Stimulated activated CD4-positive, alpha-beta T cell treated with anti-CD3 and anti-CD28 coated beads, Interleukin-12 subunit alpha, Interleukin-12 subunit beta, amount 100 ng/mL, for 4 hours (primary cell): Measurements from ENCODE around the gene RNF2.
"Not testable (repeated sequence)": the region's sequence is repeated elsewhere in the genome, so short reads cannot be mapped to it uniquely, and the experiment has no call there.

Experiments used
- DNase-seq: peaks from one replicate; pipeline ENCODE4 v3.0.0-alpha.2; 2020

The RNF2 gene

DNA sequence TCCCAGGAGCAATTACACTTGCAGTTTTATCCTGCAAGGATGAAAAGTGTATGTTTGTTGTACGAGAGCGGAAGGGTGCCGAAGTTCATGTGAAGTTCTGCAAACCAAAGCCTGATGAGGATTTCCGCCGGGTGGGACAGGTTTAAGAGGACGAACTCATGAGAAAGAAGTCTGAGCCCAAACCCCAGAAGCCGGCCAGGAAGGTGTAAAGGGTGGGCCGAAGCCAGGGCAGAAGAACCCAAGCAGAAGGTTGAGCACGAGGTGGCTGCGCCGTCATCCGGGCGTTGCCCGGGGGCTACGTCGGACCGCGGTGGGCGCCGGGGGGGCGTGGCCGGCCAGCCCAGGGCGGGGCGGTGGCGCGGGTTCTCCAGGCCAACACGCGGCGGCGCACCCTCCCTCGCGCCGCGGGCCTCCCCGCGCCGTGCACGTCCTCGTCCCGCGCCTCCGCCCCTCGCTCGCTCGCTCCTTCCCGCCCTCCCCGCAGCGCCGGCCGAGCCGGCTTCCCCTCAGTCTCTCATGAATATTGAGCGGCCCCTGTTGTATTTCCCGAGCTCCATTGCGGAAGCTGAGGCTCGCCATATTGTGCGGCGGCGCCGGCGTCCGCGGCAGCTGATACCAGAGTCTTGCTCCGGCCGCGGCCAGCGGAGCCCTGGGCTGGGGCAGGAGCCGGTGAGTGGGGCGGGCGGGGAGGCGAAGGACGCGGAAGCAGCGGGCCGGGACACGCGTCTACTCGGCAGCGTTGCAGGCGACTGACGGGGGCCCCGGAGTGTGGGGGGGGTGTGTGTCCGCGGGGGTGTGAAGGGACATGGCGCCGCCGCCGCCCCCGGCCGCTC is at the start of gene RNF2:
RNF2 (plus strand) TSS at position 578 of the 833 bp plus-strand sequence. CDS start 41,996 bp downstream, outside the sequence.
- DNase-seq = peak; percentile 73

DNA sequence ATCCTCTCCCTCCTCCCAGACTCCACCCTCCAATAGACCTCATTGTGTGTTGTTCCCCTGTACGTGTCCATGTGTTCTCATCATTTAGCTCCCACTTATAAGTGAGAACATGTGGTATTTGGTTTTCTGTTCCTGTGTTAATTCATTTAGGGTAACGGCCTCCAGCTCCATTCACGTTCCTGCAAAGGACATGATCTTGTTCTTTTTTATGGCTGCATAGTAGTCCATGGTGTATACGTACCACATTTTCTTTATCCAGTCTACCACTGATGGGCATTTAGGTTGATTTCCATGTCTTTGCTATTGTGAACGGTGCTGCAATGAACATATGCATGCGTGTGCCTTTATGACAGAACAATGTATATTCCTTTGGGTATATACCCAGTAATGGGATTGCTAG is 45.4 kb upstream of the RNF2 start:
- DNase-seq = not testable (repeated sequence)

DNA sequence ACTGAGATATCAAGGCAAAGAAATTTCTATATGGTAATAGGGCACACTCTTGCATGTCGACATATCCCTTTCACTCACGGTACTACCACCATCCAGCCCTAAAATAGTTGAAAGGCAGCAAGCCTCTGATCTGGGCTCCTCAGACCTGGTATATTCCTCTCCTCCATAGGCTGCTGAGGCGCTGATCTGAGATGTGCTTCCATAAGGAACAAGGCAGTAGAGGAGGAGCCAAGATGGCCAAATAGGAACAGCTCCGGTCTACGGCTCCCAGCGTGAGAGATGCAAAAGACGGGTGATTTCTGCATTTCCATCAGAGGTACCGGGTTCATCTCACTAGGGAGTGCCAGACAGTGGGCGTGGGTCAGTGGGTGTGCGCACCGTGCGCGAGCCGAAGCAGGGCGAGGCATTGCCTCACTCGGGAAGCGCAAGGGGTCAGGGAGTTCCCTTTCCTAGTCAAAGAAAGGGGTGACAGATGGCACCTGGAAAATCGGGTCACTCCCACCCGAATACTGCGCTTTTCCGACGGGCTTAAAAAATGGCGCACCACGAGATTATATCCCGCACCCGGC is 44.0 kb upstream of the RNF2 start:
- not testable (repeated sequence) for DNase-seq

DNA sequence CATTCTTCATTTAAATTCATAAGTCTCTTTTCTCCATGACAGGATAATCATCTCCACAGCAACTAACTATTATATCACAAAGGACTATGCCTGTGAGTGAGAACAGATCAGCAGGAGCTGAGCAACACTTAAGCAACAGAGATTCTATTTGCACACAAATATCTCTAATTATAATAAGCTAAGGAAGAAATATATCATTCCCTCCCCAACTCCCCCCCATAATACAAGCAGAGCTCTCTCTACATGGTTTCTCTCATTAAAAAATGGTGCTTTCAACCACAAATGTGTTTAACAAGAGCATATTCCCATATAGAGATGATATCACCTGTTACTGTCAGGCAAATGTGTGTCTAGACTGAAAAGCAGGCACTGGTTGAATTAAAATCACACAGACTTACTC is 36.5 kb upstream of the RNF2 start:
- DNase-seq = no peak

DNA sequence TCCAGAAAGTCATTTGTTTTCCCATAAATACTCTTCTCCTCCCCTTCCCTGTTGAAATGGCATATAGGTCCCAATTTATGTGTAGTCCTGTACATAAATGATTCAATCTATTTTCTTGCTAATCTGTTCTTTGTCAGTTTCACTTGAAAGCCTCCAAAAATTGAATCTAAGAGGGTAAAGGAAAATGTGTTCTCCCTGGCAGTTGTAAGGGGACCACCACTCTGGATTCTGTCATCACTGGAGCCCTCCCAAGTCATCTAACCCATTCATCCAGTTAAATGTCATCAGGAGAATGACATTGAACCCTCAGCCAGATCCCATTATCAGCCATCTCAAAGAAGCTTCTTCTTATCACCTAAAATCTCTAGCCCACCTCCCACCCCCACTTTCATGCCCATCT is 35.0 kb upstream of the RNF2 start:
- no peak for DNase-seq

DNA sequence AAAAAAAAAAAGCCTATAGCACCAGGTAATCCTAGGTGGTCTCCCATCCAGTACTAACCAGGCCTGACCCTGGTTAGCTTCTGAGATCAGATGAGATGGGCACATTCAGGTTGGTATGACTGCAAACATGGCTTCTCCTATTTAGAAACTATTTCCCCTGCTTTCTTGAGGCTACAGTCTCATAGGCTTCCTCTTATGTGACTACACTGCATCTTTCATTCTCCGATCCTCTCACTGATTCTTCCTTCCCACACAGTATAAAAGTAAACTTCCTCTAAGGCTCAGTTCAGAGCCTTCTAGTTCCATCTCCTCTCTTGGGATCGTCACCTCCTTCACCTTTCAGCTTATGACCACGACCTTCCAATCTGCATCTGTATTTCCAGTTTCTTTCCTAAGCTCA is 30.4 kb upstream of the RNF2 start:
- DNase-seq = no peak

DNA sequence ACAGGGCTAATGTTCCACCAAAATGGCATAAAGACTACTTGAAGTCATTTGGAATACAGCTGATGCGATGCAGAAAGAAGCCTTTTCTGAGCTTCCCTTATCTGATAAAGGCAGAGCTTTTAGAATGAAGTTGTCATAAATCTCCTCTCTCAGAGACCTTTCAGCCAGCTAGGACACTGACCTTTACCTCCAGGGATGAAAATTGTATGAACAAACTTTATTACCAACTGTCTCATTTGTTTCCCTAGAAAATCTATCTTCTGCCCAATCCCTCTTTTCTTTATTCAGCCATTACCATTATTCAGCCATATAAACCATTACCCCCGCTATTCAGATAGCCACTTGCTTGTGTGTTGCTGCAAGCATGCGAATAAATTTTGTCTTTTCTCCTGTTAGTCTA is 29.7 kb upstream of the RNF2 start:
- DNase-seq = no peak

DNA sequence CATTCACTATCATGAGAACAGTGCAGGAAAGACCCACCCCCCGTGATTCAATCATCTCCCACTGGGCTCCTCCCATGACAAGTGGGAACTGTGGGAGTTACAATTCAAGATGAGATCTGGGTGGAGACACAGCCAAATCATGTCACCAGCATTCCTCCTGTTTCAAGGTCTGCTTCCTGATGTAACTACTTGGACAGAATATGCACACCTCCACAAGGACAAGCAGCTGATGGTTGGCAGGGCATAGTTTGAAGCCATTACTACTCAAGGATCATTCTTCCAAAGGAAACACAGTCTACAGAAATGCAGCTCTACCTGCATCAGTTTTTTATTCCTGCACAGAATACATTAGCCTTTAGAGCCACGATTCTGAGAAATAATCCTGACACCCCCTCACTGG is 28.5 kb upstream of the RNF2 start:
- no peak for DNase-seq

DNA sequence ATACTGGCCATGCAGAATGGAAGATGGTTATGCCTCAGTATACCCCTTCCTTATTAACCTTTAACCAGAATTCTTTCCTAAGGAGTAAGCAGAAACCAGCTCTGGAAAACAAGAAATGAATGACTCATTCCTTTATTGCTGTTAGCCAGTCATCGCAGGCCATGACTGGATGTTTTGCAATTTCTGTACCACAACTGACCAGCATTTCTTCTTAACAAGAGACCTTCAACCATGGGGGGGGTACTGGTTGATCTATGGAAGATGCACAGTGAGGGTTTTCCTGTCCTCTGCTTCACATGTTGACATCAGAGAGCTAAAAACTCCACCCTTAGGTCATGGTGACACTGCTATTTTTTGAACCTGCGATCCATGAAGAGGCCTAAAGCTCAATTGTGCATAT is 28.0 kb upstream of the RNF2 start:
- DNase-seq = no peak

DNA sequence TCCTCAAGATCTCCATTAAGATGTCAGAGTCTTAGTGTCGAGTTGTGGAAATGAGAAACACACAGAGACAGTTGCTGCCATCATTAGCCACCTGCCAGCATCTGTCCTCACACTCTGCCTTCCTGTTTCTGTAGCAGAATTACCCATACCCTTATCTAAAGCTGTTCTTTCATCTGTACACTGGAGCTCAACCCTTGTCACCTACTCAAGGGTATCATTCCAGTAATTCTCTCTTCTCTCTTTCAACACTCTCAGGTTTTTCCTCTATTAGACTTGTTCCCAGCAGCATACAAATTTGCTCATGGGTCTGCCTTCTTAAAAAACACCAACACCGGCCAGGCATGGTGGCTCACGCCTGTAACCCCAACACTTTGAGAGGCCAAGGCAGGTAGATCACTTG is 27.4 kb upstream of the RNF2 start:
- DNase-seq = no peak

DNA sequence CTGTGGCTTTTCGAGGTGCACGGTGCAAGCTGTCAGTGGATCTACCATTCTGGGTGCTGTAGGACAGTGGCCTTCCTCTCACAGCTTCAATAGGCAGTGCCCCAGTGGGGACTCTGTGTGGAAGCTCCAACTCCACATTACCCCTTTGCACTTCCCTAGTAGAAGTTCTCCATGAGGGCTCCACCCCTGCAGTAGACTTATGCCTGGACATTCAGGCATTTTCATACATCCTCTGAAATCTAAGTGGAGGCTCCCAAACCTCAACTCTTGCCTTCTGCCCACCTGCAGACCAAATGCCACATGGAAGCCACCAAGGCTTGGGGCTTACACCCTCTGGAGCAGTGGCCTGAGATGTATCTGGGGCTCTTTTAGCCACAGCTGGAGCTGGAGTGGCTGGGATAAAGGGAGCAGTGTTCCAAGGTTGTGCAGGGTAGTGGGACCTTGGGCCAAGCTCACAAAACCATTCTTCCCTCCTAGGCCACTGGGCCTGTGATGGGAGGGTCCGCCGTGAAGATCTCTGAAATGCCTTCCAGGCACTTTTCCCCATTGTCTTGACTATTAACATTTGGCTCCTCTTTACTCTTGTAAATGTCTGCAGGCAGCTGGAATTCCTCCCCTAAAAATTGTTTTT is 18.0 kb upstream of the RNF2 start:
- DNase-seq = no peak

DNA sequence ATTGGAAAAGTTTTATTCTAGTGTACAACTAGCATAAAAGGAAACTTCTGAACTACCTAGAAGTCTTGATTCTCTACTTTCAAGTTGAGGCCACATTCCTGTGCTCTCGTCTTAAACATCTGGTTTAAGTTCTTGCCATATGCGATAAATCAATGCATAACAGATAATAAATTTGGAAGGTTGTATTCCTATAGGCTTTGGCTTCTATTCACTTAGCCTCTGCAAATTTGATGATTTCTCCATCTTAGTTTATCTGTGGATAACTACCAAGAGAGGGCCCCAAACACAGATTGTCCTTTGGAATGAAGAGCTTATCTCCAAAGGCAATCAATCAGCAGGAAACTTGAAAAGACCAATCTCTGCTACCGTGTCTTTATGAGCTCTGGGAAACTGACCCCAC is 11.7 kb upstream of the RNF2 start:
- DNase-seq = no peak

DNA sequence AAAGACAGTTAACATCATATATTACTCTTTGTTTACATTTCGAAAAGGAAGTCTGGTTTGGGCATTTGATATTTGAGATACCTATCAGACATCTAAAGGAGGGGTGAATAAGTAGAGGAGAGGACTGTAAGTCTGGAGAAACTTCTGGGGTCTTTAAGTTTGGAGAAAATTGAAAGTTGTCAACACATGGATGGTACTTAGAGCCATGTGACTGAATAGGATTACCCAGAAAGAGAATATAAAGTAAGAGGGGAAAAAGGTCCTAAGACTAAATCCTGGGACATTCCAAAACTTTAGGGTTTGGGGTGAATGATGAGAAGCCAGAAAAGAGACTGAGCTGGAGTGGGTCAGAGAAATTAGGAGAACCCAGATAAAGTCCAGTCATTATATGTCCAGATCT is 10.1 kb upstream of the RNF2 start:
- DNase-seq = no peak

DNA sequence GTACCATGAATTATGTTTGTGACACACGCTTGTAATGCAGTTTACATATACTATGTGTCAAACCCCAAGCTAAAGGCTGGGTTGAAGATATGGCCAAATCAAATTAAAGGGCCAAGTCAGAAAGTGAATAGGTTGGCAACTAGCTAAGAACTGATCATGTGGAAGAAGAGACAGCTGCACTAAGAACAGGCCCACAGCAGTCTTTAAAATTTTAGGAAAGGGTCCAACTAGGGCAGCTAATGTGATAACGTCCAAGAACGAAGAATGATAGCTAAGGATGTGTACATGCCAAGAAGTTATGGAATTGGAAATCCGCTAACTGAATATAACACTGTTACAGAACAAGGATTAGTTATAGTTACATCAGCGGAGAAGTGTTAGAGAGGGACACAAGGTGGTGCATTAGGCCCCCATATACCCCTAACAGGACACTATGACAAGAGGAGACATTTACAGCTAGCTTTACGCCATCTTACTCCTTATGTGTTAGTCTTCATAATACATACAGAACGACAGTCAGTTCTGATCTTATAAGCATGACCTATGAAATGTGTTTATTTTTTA is 6.5 kb upstream of the RNF2 start:
- no peak for DNase-seq

DNA sequence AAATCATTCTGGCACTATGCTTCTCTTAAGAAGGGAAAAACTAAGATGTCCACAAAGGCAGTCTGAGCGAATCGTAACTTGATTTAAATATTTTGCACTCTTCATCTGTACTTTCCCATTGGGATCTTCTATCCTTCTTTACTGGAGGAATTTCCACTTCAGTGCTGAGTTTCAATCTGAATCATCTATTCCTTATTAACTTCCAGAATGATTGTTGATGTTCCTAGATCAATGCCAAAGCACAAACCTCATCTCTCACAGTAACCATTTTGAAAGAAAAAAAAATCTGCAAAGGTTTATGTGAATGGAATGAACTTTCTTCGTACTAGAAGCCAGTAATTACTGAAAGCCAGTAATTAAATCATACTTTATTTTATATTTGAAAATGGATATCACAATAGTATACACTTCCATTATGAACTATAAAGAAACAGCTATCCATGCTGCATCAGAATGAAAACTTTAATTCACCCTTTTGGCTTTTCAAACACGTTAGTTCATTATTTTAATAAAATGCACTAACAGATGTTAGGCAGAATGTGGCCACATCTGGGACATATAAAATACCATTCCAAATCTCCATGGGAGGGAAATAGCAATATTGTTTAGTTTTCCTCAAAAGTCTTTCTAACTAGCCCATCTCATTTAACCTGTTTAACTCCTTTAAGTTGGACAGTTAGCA is 5.5 kb upstream of the RNF2 start:
- no peak for DNase-seq

DNA sequence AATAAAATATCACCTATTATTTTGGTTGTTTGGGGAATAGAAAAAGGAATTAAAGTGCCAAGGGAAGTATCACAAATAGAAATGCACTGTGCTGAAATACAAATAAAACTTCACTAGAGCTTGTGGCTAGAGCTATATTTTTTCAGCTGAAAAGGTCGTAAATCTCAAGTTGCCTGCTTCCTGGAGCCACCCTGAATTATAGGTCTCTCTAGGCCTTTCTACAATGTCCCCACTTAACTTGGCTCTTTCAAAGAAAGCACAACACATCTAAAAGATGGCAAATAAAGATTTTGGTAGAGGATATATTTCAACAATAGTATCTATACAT is 5.0 kb upstream of the RNF2 start:
- DNase-seq = no peak

DNA sequence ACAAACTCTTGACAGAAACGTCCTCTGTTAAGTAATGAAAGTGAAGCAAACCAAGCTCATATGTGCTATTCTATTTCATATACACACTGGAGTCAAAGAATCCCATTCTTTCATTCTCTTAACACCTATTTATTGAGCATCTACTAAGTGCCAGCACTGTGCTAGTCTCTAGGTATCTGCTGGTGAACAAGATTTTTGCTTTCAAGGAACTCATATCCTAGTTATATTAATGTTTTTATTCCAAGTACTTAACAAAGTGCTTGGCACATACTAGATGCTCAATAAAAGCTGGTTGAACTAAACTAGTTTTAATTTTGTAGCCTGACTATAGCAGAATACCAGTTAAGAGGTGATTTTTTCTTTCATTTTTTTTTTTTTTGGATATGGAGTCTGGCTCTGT is 3.6 kb upstream of the RNF2 start:
- no peak for DNase-seq

DNA sequence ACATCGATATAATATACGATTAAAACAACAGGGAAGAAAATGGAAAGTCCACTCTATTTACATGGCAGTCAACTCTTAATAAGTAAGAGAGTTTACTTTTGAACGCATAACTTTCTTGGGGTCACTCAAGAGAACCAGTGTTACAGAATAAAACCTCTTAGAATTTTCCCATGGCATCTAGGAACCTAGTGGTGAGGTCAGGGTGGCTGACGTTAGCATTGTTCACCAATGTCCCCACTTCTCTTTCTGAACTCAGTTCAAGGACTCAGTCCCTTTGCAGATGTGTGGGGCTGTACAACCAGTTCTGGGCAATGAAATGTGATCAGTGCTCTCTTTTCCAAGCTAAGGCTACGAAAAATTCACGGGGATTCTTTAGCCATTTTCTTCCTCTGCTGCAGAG is 2.6 kb upstream of the RNF2 start:
- no peak for DNase-seq

DNA sequence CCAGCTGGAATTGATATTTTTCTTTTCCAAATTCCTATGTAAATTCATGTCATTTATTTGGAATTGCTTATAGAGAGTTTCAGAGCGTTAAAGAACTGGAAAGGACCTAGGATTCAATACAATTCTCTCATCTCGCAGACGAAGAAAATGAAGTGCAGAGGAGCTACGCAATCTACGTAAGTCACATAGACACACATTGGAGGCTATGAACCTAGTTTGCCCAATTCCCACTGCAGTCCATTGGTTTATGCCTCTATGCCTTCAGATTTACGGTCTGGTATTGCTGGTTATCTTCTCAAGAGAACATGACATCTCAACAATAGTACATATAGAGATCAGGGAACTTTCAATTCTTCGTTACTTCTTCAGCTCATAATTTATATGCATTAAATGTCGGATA is 971 bp upstream of the RNF2 start:
- no peak for DNase-seq

DNA sequence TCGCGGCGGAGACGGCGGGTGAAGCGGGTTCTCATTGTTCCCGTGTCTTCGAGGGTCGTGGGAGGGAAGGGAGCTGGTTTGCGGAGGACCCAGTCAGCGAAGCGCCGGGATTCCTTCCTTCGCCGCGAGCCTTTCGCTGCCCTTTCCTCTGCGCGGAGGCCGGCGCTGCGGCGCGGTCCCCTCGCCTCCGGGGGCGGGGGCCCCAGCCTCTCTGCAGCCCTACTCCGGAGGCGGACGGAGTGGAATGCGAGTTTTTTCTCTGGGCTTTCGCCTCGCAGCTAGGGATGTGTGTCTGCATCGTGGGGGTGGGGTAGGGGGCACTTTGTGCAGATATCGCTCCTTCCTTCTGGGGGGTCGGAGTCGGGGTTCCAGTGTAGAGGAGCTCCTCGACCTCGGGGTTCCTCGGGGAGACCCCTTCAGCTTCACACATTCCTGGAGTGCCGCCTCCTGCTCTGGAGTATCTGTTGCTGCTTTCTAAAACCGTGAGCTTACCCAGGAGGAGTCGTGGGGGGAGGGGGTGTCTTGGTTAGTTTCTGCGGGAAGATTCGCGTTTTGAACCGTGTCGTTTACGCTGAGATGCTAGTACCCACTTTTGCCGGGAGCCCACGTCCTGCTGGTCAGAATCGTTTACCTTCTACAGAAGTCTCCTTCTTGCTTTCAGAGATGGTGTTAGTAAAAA is 595 bp downstream of the RNF2 start:
- DNase-seq = no peak

DNA sequence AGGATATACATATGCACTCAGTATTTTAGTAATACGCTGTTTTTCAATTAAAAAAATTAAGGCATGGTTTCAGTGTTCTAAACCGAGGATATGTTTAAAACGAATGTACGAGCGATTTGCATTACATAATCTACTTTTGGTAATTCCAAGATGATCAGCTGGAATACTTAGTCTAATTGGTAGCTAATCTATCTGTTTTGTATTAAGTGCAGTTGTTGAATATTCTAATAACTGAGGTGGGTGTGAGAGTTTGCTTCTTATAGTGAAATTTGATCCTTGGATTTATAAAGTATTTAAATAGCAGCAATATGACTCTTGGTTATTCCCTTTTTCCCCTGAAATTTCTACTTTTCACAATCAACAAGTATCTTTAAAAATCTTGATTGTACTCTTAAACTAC is 1.3 kb downstream of the RNF2 start:
- DNase-seq = no peak

DNA sequence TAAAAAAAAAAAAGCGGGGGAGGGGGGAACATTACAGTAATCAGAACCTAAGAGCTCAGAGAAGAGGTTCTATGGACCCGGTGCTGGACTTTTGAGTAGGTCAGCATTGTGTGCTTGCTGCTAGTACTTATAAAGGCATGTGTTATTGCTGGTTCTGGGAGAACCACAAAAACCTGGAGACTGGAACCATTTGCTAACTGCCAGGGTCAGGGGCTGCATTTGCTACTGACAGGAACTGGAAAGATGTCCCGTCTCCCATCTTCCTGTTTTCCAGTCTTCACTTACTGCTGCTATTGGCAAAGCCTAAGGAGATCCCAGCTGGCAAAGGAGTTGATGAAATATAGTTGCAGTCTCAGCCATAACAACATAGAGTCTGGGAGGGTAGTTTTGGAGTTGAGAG is 4.3 kb downstream of the RNF2 start:
- no peak for DNase-seq

DNA sequence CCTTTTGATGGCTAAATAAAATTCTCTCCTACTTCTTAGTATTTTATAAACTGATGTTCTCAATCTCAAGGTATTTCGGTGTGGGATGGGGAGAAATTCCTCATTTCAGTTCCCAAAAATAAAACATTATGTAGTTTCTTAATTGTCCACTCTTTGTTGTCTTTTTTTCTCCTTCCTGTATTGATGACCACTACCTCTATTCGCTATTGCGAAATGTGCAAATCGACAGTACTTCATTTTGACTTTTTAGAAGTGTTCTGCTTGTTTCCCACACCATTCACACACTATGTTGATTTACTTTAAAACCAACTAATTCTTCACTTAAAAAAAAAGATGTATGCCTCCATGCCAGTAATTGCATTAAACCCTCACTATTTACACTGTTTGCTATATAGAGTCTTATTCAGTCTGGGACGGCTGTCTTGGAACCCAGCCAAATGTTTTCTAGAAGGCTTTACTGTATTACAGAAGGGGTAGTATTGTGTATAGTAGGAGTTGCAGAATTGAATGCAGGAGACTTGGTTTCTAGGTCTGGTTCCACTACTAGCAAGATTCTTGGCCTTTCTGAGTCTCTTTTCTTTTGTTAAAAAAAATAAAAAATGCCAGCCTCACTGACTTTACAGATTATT is 5.6 kb downstream of the RNF2 start:
- DNase-seq = no peak
